Fibroblast of villous mesenchyme (primary cell): Measurements from ENCODE around the gene ARHGEF38. TPM values are rescaled to one million over a fixed set of nuclear protein-coding genes. Genes with fewer than 3 reads are reported as not detected.

Source experiments
- DNase-seq: peaks from one replicate; pipeline ENCODE4 v3.0.0-alpha.2; 2010; ENCODE audit warnings: low read depth
- H3K4me3 ChIP-seq: 2 replicates; pipeline ENCODE4 v1.5.1; 2011; ENCODE audit warnings: low read depth, mild to moderate bottlenecking, low read length
- total RNA-seq: library from RNA; depleted of rRNA; stranded (reverse); fragments of >200 nt; gene quantifications from 2 replicates; pipeline ENCODE4 v1.2.3, GENCODE V29; 2012
- TF ChIP-seq, protein P1 (sequence below): IDR thresholded peaks from 2 replicates; pipeline ENCODE4 v1.5.1; 2012; ENCODE audit warnings: low read depth, mild to moderate bottlenecking, low read length; ENCODE audit not compliant: insufficient read depth

ARHGEF38 gene
- total RNA-seq, 1 donor, result not detected

DNA sequence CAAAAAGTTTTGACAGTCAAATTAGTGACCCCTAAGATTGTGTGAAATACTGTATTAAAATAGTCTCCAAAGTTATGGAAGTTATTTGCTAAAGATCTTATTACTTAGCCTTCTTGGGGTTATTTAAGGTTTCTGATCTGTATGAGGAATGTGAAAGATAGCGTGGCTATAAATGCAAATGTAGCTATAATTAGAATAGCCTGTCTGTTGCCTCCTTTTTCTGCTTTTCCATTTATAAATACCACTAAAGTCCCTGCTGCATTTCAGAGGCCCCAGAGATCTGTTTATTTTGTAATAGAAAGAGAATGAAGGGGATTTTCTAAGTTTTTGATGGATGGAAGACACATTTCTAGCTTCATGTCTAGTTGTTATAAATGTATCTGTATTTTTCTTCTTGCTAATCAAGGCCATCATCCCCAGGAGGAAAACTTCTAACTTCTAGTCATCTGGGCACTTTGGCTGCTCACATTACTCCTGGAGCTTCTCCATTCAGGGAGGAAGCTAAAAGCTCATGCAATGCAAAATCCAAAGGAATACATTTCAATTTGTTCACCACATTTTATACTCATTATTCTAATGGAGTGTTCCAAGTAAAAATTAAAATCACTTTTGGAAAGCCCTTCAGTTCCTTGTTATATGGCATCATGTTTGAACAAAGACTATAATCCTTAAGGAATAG, 82.1 kb downstream of the ARHGEF38 start:
- TF ChIP-seq, protein P1, sequence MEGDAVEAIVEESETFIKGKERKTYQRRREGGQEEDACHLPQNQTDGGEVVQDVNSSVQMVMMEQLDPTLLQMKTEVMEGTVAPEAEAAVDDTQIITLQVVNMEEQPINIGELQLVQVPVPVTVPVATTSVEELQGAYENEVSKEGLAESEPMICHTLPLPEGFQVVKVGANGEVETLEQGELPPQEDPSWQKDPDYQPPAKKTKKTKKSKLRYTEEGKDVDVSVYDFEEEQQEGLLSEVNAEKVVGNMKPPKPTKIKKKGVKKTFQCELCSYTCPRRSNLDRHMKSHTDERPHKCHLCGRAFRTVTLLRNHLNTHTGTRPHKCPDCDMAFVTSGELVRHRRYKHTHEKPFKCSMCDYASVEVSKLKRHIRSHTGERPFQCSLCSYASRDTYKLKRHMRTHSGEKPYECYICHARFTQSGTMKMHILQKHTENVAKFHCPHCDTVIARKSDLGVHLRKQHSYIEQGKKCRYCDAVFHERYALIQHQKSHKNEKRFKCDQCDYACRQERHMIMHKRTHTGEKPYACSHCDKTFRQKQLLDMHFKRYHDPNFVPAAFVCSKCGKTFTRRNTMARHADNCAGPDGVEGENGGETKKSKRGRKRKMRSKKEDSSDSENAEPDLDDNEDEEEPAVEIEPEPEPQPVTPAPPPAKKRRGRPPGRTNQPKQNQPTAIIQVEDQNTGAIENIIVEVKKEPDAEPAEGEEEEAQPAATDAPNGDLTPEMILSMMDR, result no peak
- no peak overlapping the region for H3K4me3 ChIP-seq
- no peak for DNase-seq

DNA sequence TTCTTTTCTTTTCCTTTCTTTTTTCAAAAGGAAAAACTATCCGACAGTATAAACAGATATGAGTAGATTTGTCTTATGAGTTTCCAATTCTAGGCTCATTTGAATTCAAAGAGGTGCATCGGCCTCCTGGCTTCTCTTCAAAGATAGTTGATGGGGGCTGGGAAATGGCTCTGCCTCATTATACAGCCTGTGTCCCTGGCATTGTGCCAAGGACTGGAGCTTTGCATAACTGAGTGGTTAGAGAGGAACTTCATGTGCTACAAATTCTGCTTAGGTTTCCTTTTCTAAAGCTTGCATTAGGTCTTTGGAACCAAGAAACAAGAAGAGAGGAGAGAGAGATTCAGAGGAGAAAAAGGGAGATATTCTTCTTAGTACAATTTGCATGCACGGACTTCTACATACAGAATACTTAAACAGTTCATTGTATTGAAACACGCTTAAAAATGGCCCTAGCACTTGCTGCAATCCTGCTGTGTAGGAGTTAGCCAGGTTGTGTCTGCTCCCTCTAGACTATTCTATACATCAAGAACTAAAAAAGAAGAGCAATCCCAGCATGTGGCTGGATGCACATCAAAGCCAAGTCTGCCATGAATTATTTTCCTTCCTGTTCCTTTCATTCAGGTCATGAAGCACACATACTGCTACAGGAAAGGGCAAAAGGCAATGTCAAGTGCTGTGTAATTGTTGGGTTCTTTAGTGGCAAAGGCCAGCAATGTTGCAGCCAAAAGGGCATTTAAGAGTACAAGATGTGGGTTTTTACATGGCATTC, 85.2 kb downstream of the ARHGEF38 start:
- no peak overlapping the region for H3K4me3 ChIP-seq
- peak; percentile 27 for DNase-seq
- TF ChIP-seq, protein P1, result no peak

DNA sequence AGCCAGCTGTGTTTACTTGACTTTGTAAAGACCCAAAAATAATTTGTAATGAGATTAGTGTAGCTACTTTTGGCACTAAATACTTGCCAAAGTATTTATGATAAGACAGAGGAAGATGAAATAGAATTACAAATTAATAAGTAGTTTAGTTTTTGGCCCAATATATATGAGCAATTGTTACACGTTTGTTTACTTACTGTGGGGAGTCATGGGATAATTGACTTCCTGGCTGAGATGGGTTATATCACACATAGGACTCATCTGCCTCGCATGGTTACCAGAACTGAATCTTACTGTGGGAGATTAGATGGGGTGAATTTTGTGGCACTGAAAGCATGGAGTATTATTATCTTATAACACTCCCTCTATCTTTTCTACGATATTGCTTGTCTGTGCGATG, 89.4 kb downstream of the ARHGEF38 start:
- no peak overlapping the region for H3K4me3 ChIP-seq
- no peak for DNase-seq
- TF ChIP-seq, protein P1, result no peak

DNA sequence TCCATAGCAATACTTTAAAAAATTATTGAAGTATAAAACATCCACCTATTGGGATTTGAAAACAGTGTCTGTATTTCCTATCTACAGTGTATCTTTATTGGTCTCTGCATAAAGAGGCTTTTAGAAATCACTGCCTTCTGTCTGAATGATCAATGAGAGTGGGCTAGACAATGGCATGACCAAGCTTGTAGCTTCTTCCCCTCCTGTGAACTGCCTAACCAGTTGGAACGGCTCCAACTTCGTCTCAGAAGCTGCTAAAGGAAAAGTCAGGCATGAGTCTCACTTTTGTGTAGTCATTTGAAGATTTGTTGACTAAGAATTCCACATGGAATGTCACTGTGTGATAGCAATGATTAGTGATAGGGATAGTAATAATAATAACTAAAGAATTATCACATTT, 91.8 kb downstream of the ARHGEF38 start:
- no peak overlapping the region for H3K4me3 ChIP-seq
- TF ChIP-seq, protein P1, result no peak
- no peak for DNase-seq

DNA sequence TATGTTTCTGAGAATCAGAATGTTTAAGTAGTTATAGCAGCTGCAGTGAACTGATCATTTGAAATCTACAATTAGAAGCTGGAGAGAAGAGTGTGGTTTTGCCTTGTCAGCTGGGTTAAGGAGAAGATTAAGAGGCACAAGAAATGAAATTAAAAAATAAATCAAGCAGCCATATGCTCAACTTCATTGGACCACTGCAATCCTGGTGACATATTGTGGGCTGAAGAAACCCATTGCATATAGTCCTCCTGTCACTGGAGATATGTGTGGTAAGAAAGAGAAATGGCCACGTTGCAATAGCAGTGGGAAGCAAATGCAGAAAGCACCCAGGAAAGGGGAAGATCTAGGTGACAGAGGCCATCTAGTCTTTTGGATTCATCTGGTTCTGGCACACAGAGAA, 93.0 kb downstream of the ARHGEF38 start:
- DNase-seq, result no peak
- H3K4me3 ChIP-seq, result no peak overlapping the region
- TF ChIP-seq, protein P1, result no peak

DNA sequence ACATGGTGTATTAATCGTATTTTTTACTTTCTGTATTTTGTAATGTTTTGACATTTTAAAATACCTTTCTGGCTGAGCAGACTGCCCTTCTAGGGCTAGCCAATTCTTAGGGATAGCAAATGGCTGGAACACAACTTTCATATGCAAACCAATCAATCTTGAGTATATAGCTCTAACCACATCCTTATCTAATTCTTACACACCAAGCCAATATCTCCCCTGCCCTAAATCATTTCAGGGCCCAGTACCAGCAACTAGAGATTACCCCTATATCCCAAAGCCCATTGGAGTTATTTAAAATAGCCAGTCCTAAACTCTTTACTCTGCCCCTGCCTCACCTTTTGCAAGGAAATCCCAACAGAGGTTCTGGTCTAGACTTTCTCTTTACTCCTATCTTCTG, 97.8 kb downstream of the ARHGEF38 start:
- no peak for DNase-seq
- TF ChIP-seq, protein P1, result no peak
- no peak overlapping the region for H3K4me3 ChIP-seq
